ENCODE data around the gene BHLHE40.

- TF ChIP-seq CTCF (conservative IDR thresholded peaks at IDR 0.05 in 1 of 2, IDR thresholded peaks at IDR 0.05 in 1 of 2; ENCODE audit: low read depth in 1 of 2, low read length in 2 of 2) (no peak), EZH2 (IDR thresholded peaks at IDR 0.05; ENCODE audit: low read length, missing control alignments) (no peak)
Measured at GRCh38 chr3:4949004-4949403, 30.2 kb upstream of the BHLHE40 start.

Measured in fibroblast of lung (primary cell).